D721Med (cell line): ENCODE data around the gene TSHR.

Experiments used
- DNase-seq: peaks from one replicate; pipeline ENCODE4 v3.0.0; 2011; ENCODE audit warnings: low spot score; ENCODE audit not compliant: insufficient read length
- FAIRE-seq: peaks from 2 replicates; lab custom pipeline; 2011; peaks lifted over from hg19 to GRCh38; lab: Jason Lieb, UNC
- TF ChIP-seq, protein P1 (sequence below): IDR thresholded peaks from 2 replicates; pipeline ENCODE4 v1.5.1; 2012; ENCODE audit warnings: mild to moderate bottlenecking, control low read depth; ENCODE audit not compliant: insufficient read depth; ENCODE audit errors: missing control alignments

Gene TSHR

DNA sequence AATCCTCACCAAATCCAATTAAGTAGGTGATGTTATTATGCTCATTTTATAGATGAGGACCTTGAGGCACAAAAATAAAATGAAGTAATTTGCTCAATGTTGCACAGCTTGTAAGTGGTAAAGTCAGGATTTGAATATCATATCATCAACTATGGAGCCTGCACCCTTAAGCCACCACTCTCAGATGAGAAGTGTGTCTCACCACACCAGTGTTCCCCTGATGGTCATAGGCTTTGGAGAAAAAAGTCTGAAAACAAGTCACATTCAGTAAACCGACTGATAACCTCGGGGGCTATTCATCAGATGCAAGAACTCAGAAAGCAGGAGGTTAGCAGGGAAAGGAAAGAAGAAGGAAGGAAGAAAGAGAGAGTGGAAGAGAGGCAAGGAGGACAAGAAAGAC, 2.8 kb downstream of the TSHR start:
- no peak for DNase-seq
- no peak for FAIRE-seq
- TF ChIP-seq, protein P1, sequence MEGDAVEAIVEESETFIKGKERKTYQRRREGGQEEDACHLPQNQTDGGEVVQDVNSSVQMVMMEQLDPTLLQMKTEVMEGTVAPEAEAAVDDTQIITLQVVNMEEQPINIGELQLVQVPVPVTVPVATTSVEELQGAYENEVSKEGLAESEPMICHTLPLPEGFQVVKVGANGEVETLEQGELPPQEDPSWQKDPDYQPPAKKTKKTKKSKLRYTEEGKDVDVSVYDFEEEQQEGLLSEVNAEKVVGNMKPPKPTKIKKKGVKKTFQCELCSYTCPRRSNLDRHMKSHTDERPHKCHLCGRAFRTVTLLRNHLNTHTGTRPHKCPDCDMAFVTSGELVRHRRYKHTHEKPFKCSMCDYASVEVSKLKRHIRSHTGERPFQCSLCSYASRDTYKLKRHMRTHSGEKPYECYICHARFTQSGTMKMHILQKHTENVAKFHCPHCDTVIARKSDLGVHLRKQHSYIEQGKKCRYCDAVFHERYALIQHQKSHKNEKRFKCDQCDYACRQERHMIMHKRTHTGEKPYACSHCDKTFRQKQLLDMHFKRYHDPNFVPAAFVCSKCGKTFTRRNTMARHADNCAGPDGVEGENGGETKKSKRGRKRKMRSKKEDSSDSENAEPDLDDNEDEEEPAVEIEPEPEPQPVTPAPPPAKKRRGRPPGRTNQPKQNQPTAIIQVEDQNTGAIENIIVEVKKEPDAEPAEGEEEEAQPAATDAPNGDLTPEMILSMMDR = no peak

DNA sequence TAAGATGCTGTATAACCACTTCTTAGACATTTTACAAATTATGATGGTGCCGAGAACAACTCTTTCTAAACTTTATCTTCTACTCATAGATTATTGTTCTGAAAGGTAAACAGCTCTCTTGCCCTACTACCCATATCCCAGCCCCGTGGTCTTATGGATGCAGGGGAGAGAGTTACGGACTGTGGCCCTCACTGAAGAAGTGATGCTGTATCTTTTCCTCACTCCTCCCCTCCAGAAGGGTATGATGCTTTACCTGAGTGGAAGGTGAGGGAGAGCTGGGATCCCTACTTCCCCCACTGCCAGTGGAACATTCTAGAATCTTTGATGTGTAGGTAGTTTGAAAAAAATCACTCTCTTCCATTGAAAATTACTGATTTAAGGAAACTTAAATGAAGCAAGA, 3.5 kb downstream of the TSHR start:
- no peak for DNase-seq
- TF ChIP-seq, protein P1 = no peak
- no peak for FAIRE-seq

DNA sequence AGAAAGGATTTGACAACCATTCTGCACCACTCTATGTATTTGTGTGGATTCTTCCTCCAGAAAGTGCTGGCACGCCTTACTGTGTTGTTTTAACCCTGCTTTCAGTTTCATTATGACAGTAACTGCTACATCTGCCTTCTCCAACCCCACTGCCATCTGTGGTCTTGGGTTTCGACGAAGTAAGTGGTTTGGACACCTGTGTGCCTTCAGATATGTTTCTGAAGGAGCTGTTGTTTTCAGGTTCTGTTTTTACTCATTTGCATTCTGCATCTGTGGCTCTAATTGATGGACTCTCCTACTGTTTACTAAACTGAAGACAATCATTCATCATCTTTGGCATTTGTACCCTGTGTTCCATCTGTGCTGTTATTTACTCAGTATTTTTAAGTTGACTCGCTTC, 4.1 kb downstream of the TSHR start:
- DNase-seq = no peak
- TF ChIP-seq, protein P1 = no peak
- FAIRE-seq = no peak

DNA sequence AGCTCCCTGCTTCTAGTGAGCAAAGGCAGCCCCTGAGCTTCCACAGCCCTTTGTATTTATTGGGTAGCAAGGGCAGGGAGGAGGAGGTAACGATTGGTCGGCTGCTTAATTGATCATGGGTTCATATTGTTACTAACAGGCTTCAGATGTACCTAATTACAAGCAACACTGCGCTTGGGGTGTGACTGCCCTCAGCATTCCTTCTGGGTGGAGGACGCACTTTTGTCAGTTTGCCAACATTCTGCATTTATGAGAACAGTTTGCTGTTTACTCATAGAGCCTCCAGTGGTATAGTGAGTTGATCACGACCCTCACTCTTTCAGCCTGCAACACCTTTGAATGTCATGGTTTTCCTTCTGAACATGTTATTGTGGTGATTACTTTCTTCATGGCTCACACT, 9.6 kb downstream of the TSHR start:
- FAIRE-seq (no peak), DNase-seq (no peak)
- TF ChIP-seq, protein P1 = no peak

DNA sequence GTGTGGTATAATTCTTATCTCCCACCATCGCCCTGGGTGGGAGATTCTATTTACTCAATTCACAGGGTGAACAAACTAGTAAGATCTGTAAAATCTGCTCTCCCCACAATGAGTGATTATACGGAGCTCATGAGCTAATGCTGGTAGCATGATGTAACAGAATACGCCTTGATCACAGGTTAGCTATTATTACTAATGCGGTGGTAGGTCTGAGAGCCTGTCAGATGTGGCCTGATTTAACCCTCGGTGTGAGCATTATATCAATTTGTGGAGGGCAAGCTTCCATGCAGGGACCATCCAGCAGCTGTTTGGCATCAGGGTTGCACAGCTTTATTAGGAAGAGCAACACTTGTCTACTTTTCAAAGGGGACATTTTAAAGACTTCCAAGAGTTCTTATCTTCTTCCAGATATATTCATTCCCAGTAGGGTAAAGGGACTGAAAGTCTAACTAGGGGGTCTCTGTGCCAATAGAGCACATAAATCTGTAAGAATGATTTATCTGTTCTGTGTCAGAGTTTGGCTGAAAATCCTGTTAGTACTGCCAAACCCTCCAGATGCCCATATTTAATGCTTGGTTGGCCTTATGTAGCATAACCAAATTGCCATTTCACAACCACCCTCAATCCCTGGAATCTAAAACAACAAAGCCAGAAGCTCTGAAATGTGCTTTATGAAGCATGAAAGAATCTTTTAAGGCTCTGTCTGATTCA, 18.7 kb downstream of the TSHR start:
- TF ChIP-seq, protein P1 = no peak
- DNase-seq (no peak), FAIRE-seq (no peak)

DNA sequence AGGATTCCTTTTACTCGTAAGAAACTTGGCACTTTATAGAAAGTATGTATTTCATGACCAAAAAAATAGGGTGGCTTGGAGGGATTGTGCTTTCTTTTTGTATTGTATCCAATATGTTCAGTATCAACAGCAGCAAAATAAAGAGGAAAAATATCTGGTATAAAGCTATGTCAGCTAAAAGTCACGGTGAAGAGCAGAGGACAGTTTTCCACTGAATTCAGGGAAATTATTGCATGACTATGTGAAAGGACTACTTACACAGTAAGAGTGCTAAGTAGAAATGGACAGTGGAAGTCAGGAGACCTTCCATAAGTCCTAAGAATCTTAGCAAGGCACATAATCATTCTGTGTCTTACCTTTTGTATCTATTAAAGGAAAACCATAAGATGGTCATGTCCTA, 19.3 kb downstream of the TSHR start:
- FAIRE-seq (no peak), DNase-seq (no peak)
- TF ChIP-seq, protein P1 = no peak

DNA sequence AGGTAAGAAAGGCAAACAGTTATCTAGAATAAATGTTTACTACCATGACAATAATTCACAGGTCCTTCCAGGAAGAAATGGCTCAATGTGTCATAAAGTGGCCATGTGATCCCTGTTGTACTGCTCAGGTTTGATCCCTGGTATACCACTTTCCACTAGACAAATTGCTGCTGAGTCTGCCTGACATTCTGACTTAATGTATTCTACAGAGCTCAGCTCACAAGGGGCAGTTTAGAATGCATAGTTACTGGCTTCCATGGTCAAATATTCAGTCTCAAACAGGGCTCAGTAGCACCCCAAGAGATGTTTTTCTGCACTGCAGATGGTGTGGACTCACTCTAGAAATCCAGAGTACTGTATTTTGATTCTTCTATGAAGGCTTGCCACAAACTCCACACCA, 21.8 kb downstream of the TSHR start:
- TF ChIP-seq, protein P1 = no peak
- no peak for FAIRE-seq
- no peak for DNase-seq
